Fibroblast of skin of right biceps (primary cell): ENCODE measurements around the gene ZGPAT.

Experiments used
- DNase-seq: peaks from one replicate; pipeline ENCODE4 v3.0.0-alpha.2; 2013

Gene ZGPAT

GRCh38 chr20:63693083-63693732 lies 14.6 kb upstream of the ZGPAT start:
- no peak for DNase-seq

GRCh38 chr20:63693733-63694583 lies 13.9 kb upstream of the ZGPAT start:
- DNase-seq = no peak

- DNase-seq = no peak
Measured at GRCh38 chr20:63694584-63695423, 13.0 kb upstream of the ZGPAT start.

- no peak for DNase-seq
Measured at GRCh38 chr20:63695424-63696305, 12.2 kb upstream of the ZGPAT start.

- peak; percentile 39 for DNase-seq
Measured at GRCh38 chr20:63696306-63696627, 11.6 kb upstream of the ZGPAT start.

GRCh38 chr20:63696628-63697356 lies 11.0 kb upstream of the ZGPAT start, which contains the start of gene TNFRSF6B:
TNFRSF6B (plus strand) TSS chr20:63696652; CDS start chr20:63696768, 116 bp downstream.
- DNase-seq = no peak

GRCh38 chr20:63697357-63697867 lies 10.4 kb upstream of the ZGPAT start:
- no peak for DNase-seq

GRCh38 chr20:63697868-63698545 lies 9.8 kb upstream of the ZGPAT start:
- DNase-seq = no peak

- DNase-seq = peak; percentile 92
Measured at GRCh38 chr20:63698739-63699465, 8.9 kb upstream of the ZGPAT start.

- no peak for DNase-seq
Measured at GRCh38 chr20:63699466-63700198, 8.2 kb upstream of the ZGPAT start.

GRCh38 chr20:63700199-63701050 lies 7.4 kb upstream of the ZGPAT start:
- no peak for DNase-seq

- DNase-seq = no peak
Measured at GRCh38 chr20:63701051-63701328, 6.8 kb upstream of the ZGPAT start.

GRCh38 chr20:63701329-63702035 lies 6.4 kb upstream of the ZGPAT start:
- DNase-seq = no peak

GRCh38 chr20:63702036-63702665 lies 5.7 kb upstream of the ZGPAT start:
- DNase-seq = no peak

- DNase-seq = no peak
Measured at GRCh38 chr20:63702751-63703470, 4.9 kb upstream of the ZGPAT start.

GRCh38 chr20:63703471-63703975 lies 4.3 kb upstream of the ZGPAT start:
- DNase-seq = no peak
